ENCODE measurements around the gene NEIL3. TPM values are rescaled to one million over a fixed set of nuclear protein-coding genes. Genes with fewer than 3 reads are reported as not detected.

NEIL3 gene
- total and polyA plus RNA-seq, 4 donors, result 0.28 to 0.99 (median 0.39) TPM; not detected in 1

DNA sequence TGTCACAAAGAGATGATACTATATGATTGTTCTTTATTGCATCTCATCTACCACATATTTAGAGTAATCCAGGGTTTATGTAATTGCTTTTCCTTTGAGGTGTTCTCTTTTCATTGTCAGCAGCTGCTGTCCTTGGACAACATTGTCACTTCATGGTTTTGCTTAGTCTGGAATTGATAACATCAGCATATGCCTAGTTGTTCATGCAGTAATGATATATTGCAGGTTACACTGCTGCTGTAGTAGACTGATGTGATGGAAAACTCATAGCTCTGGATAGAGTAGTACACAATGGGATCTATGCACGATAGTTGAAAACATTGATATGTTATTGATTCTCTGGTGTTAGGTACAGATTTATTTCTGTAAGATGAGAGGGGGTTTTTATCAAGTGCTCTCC, 13.7 kb downstream of the NEIL3 start:
- WGBS, 2 donors, result 66 to 73% methylated on average over 1 of the region's 1 CpG
- no peak overlapping the region for H3K4me3 ChIP-seq (ENCODE audit: low read length in 2 of 2)

DNA sequence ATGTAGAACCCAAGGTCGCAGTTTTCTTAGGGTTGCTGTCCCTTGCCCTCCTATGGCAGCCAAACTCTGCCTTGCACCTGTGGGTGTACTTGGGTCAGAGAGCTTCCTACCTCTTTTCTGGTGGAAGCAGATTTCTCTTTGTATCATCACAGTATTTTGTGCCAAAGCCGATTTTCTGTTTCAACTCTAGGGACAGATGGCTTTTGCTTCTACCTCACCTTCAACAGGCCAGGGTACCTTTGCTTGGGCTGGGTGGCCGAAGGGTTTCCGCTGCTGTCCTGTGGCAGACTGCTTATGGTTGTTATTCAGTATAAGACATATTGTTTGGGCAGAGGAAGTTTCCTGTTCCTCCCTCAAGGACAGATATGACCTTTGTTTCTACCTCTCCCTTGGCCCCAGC, 22.4 kb downstream of the NEIL3 start:
- Histone ChIP-seq H3K27me3 (ENCODE audit: control insufficient read depth in 1 of 2, insufficient read depth in 2 of 2, low read length in 1 of 2) (no peaks in the 10 kb centered on the region), H3K36me3 (ENCODE audit: control insufficient read depth in 1 of 2, insufficient read depth in 2 of 2, low read length in 1 of 2) (peaks cover 0 to 2% of the 10 kb centered on the region in 2 donors), H3K9me3 (ENCODE audit: control insufficient read depth, low read length) (peaks cover 3% of the 10 kb centered on the region), H3K27ac (ENCODE audit: low read depth in 1 of 2, low read length in 2 of 2) (no peak overlapping the region), H3K4me1 (ENCODE audit: control insufficient read depth in 1 of 2, insufficient read depth in 2 of 2, low read length in 2 of 2) (no peaks in the 10 kb centered on the region), H3K4me3 (ENCODE audit: low read length in 2 of 2) (no peak overlapping the region)
- ATAC-seq (ENCODE audit: low FRiP score), result no peak
- WGBS, 2 donors, result 83 to 100% methylated on average over 4 of the region's 4 CpGs
- DNase-seq, result no peak
- intact Hi-C loops (cut with DNase I), result no loop called here

More for the DNA sequence above, 13.7 kb downstream of the NEIL3 start:
- Histone ChIP-seq H3K36me3 (ENCODE audit: control insufficient read depth in 1 of 2, insufficient read depth in 2 of 2, low read length in 1 of 2) (no peaks in the 10 kb centered on the region), H3K27me3 (ENCODE audit: control insufficient read depth in 1 of 2, insufficient read depth in 2 of 2, low read length in 1 of 2) (no peaks in the 10 kb centered on the region), H3K27ac (ENCODE audit: low read depth in 1 of 2, low read length in 2 of 2) (no peak overlapping the region), H3K4me1 (ENCODE audit: control insufficient read depth in 1 of 2, insufficient read depth in 2 of 2, low read length in 2 of 2) (no peaks in the 10 kb centered on the region), H3K9me3 (ENCODE audit: control insufficient read depth, low read length) (no peaks in the 10 kb centered on the region)
- ATAC-seq (ENCODE audit: low FRiP score) (no peak), DNase-seq (no peak)
- intact Hi-C loops (cut with DNase I), result no loop called here

DNA sequence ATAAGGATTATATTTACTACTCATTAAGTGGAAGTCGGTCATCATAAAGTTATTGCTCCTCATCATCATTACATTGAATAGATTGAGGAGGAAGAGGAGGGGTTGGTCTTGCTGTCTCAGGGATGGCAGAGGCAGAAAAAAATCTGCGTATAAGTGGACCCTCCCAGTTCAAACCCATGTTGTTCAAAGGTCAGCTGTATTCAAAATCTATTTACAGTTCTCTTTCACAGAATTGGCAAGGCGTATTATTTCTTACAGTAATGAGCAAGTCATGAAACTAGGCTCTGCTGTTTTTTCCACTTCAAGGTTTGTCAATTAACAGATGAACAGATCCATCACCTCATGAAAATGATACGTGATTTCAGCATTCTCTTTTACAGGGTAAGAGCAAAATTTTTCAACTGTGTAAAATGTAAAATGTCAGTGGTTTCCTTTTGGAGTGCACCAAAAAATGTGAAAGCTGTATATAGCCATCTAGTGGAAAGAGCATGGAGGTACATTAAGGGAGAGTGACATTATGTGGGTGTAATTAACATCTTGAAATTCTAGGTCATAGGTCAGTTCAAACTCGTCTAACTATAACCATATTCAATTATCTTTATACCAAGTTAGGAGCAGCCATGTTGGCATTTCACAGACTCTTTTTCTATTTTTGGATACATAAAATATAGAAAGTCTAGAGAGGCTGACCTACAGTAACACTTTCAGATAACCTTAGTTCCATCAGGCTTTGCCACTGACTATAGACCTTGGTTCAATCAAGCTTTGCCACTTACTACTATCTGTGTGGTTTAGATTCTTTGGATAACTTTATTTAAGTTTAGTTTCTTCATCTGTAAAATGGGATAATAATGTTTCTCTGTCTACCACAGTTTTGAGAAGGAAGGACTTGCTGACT, 30.1 kb downstream of the NEIL3 start:
- no peaks in the 10 kb centered on the region for H3K36me3 ChIP-seq (ENCODE audit: control insufficient read depth in 1 of 2, insufficient read depth in 2 of 2, low read length in 1 of 2)
- H3K27ac ChIP-seq (ENCODE audit: low read depth in 1 of 2, low read length in 2 of 2), result no peak overlapping the region
- peak; percentile 79 for ATAC-seq (ENCODE audit: low FRiP score)
- intact Hi-C loops (cut with DNase I), result loop anchor here (1.0 to 2.0 kb wide), 2 partner anchors 89 kb away; no protein-coding TSS in a partner anchor
- WGBS, 2 donors, result 29 to 37% methylated on average over 5 of the region's 5 CpGs
- DNase-seq, result no peak
- no peaks in the 10 kb centered on the region for H3K4me1 ChIP-seq (ENCODE audit: control insufficient read depth in 1 of 2, insufficient read depth in 2 of 2, low read length in 2 of 2)
- H3K4me3 ChIP-seq (ENCODE audit: low read length in 2 of 2), result no peak overlapping the region
- no peaks in the 10 kb centered on the region for H3K27me3 ChIP-seq (ENCODE audit: control insufficient read depth in 1 of 2, insufficient read depth in 2 of 2, low read length in 1 of 2)
- no peaks in the 10 kb centered on the region for H3K9me3 ChIP-seq (ENCODE audit: control insufficient read depth, low read length)

DNA sequence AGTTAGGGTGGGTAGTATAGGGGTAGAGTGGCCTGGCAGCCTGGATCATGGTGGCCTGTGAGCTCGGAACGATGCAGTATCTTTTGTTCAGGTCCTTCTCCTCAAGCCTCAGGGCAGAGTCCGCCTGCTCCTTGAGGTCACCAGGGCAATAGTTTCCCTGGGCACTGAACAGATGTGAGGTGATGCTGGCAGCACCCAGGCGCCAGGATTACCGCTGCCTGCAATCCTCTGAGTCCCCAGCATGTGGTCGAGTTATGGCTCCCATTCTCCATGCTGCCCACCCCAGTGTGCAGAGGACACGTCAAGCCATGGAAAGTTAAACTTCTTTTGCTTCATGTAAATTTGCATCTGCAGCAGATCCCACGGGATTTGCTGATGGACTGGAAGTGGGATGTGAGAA, 38.7 kb downstream of the NEIL3 start:
- DNase-seq (no peak), ATAC-seq (ENCODE audit: low FRiP score) (no peak)
- no peak overlapping the region for H3K4me3 ChIP-seq (ENCODE audit: low read length in 2 of 2)
- no peaks in the 10 kb centered on the region for H3K36me3 ChIP-seq (ENCODE audit: control insufficient read depth in 1 of 2, insufficient read depth in 2 of 2, low read length in 1 of 2)
- no peaks in the 10 kb centered on the region for H3K9me3 ChIP-seq (ENCODE audit: control insufficient read depth, low read length)
- H3K27me3 ChIP-seq (ENCODE audit: control insufficient read depth in 1 of 2, insufficient read depth in 2 of 2, low read length in 1 of 2), result no peaks in the 10 kb centered on the region
- intact Hi-C loops (cut with DNase I), result no loop called here
- H3K4me1 ChIP-seq (ENCODE audit: control insufficient read depth in 1 of 2, insufficient read depth in 2 of 2, low read length in 2 of 2), result no peaks in the 10 kb centered on the region
- no peak overlapping the region for H3K27ac ChIP-seq (ENCODE audit: low read depth in 1 of 2, low read length in 2 of 2)
- WGBS, 2 donors, result 98% methylated on average over 8 of the region's 8 CpGs

DNA sequence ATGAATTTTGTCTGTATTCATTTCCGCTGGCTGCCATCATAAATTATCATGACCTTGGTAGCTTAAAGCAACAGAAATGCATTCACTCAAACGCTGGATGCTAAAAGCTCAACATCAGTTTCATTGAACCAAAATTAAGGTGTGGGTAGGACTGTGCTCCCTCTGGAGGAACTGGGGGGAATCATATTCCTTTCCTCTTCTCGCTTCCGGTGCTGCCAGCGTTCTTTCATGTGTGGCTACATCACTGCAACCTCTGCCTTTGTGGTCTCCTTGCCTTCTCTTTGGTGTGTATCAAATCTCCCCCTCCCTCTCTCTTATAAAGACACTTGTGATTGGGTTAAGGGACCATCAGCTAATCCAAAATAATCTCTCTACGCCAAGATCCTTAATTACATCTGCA, 39.5 kb downstream of the NEIL3 start:
- Histone ChIP-seq H3K27ac (ENCODE audit: low read depth in 1 of 2, low read length in 2 of 2) (no peak overlapping the region), H3K4me1 (ENCODE audit: control insufficient read depth in 1 of 2, insufficient read depth in 2 of 2, low read length in 2 of 2) (no peaks in the 10 kb centered on the region), H3K27me3 (ENCODE audit: control insufficient read depth in 1 of 2, insufficient read depth in 2 of 2, low read length in 1 of 2) (no peaks in the 10 kb centered on the region), H3K9me3 (ENCODE audit: control insufficient read depth, low read length) (no peaks in the 10 kb centered on the region), H3K4me3 (ENCODE audit: low read length in 2 of 2) (no peak overlapping the region), H3K36me3 (ENCODE audit: control insufficient read depth in 1 of 2, insufficient read depth in 2 of 2, low read length in 1 of 2) (no peaks in the 10 kb centered on the region)
- 93 to 96% methylated on average over 6 of the region's 6 CpGs for WGBS, 2 donors
- no peak for DNase-seq
- ATAC-seq (ENCODE audit: low FRiP score), result no peak
- intact Hi-C loops (cut with DNase I), result no loop called here

DNA sequence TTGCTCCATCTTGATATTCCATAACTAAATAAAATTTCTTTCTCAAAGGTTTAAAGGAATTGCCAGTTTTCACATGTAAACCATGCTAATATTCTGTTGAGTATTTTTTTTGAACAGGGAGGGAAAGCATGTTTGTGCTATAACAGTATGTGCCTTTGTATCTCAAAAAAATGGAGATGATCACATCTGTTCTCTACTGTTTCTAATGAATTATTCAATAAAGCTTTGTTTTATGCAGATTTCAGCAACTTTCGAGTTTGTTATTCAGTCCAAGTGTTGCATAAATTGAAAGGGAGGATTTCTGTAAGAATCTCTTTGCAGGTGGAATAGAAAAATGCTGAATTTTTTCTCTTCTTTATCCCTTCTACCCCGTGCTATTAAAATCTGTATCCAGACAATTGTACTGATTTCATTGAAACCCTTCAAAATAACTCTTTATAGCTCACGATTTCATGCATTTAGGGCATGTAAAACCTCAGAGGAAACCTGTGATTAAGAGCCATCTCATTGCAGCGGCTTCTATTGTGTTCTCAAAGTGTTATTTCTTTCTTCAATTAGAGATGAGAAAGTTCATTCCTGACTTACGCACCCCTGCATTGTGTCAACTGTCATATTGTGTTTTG, 42.1 kb downstream of the NEIL3 start:
- 93 to 95% methylated on average over 5 of the region's 5 CpGs for WGBS, 2 donors
- H3K27me3 ChIP-seq (ENCODE audit: control insufficient read depth in 1 of 2, insufficient read depth in 2 of 2, low read length in 1 of 2), result no peaks in the 10 kb centered on the region
- no peak for DNase-seq
- ATAC-seq (ENCODE audit: low FRiP score), result no peak
- no peaks in the 10 kb centered on the region for H3K9me3 ChIP-seq (ENCODE audit: control insufficient read depth, low read length)
- H3K36me3 ChIP-seq (ENCODE audit: control insufficient read depth in 1 of 2, insufficient read depth in 2 of 2, low read length in 1 of 2), result no peaks in the 10 kb centered on the region
- H3K27ac ChIP-seq (ENCODE audit: low read depth in 1 of 2, low read length in 2 of 2), result no peak overlapping the region
- no peak overlapping the region for H3K4me3 ChIP-seq (ENCODE audit: low read length in 2 of 2)
- intact Hi-C loops (cut with DNase I), result no loop called here
- H3K4me1 ChIP-seq (ENCODE audit: control insufficient read depth in 1 of 2, insufficient read depth in 2 of 2, low read length in 2 of 2), result no peaks in the 10 kb centered on the region

DNA sequence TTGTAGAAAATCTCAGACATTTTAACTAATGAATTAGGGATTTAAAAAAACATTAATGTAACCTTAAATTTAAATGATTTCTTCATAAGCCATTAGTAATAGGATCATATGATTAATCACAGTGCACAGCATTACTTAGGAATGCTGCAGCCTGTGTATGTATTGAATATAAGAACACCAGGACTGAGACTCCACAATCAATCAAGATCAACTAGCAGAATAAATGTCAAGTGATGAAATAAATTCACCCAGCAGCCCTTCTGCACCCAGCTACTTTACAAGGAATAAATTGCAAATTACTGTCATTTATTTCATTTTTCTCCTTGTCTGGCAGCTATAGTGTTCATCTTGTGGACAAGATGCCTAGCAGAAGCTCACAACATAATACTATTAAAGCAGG, 46.5 kb downstream of the NEIL3 start:
- H3K4me3 ChIP-seq (ENCODE audit: low read length in 2 of 2), result no peak overlapping the region
- H3K27ac ChIP-seq (ENCODE audit: low read depth in 1 of 2, low read length in 2 of 2), result no peak overlapping the region
- no peaks in the 10 kb centered on the region for H3K27me3 ChIP-seq (ENCODE audit: control insufficient read depth in 1 of 2, insufficient read depth in 2 of 2, low read length in 1 of 2)
- ATAC-seq (ENCODE audit: low FRiP score), result no peak
- intact Hi-C loops (cut with DNase I), result no loop called here
- H3K9me3 ChIP-seq (ENCODE audit: control insufficient read depth, low read length), result no peaks in the 10 kb centered on the region
- no peaks in the 10 kb centered on the region for H3K36me3 ChIP-seq (ENCODE audit: control insufficient read depth in 1 of 2, insufficient read depth in 2 of 2, low read length in 1 of 2)
- DNase-seq, result no peak
- H3K4me1 ChIP-seq (ENCODE audit: control insufficient read depth in 1 of 2, insufficient read depth in 2 of 2, low read length in 2 of 2), result no peaks in the 10 kb centered on the region

DNA sequence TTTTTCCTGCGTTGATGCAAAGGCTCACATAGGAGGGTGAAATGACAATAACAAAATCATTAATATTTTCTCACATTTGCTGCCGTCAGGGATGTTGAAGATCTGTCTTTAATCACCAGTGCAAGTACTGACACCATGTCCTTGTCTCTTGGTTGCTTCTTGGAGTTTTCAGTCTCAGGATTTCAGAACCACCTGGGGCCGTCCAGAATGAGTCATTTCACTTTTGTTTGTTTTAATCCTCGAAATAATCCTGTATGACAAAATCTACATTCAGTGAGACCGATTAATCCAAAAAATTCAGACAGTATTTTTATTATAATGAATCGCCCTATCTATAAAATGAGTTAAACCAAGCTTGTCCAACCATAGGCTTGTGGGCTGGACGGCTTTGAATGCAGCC, 47.2 kb downstream of the NEIL3 start:
- intact Hi-C loops (cut with DNase I), result no loop called here
- DNase-seq (no peak), ATAC-seq (ENCODE audit: low FRiP score) (no peak)
- WGBS, 2 donors, result 92 to 94% methylated on average over 7 of the region's 7 CpGs
- Histone ChIP-seq H3K27ac (ENCODE audit: low read depth in 1 of 2, low read length in 2 of 2) (no peak overlapping the region), H3K4me1 (ENCODE audit: control insufficient read depth in 1 of 2, insufficient read depth in 2 of 2, low read length in 2 of 2) (no peaks in the 10 kb centered on the region), H3K27me3 (ENCODE audit: control insufficient read depth in 1 of 2, insufficient read depth in 2 of 2, low read length in 1 of 2) (no peaks in the 10 kb centered on the region), H3K9me3 (ENCODE audit: control insufficient read depth, low read length) (no peaks in the 10 kb centered on the region), H3K4me3 (ENCODE audit: low read length in 2 of 2) (no peak overlapping the region), H3K36me3 (ENCODE audit: control insufficient read depth in 1 of 2, insufficient read depth in 2 of 2, low read length in 1 of 2) (no peaks in the 10 kb centered on the region)

DNA sequence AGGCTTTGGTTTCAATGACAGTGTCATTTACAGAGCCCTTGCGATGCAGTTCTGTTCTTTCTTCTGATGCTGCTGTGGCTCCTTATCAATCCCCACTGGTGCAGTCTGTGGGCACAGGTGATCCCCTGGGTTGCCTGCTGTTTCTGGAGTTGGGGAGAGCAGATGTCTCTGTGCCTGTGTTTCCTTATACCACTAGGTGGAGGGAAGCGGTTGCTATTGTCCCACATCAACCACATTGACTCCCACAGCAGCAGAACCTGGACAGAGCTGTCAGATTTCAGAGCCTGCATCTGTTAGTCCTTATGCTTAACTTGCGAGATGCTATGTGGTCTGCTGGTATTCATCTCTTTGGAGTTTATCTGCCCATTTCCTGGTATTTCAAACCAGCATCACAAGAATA, 57.7 kb downstream of the NEIL3 start:
- Histone ChIP-seq H3K9me3 (ENCODE audit: control insufficient read depth, low read length) (peaks cover 4% of the 10 kb centered on the region), H3K36me3 (ENCODE audit: control insufficient read depth in 1 of 2, insufficient read depth in 2 of 2, low read length in 1 of 2) (no peaks in the 10 kb centered on the region), H3K4me1 (ENCODE audit: control insufficient read depth in 1 of 2, insufficient read depth in 2 of 2, low read length in 2 of 2) (no peaks in the 10 kb centered on the region), H3K27me3 (ENCODE audit: control insufficient read depth in 1 of 2, insufficient read depth in 2 of 2, low read length in 1 of 2) (no peaks in the 10 kb centered on the region), H3K27ac (ENCODE audit: low read depth in 1 of 2, low read length in 2 of 2) (no peak overlapping the region), H3K4me3 (ENCODE audit: low read length in 2 of 2) (no peak overlapping the region)
- DNase-seq, result no peak
- WGBS, 2 donors, result 91 to 95% methylated on average over 3 of the region's 3 CpGs
- ATAC-seq (ENCODE audit: low FRiP score), result no peak
- intact Hi-C loops (cut with DNase I), result no loop called here
